Hepatocyte (in vitro differentiated cells): ENCODE measurements around the gene ABCD3.

Experiments used
- EZH2 ChIP-seq: fragments of 200-600 bp; sonication (generic); IDR thresholded peaks from 2 replicates; pipeline ENCODE4 v1.6.1; 2016; ENCODE audit warnings: antibody characterized with exemption, mild to moderate bottlenecking, borderline replicate concordance
- TF ChIP-seq, protein P1 (sequence below): fragments of 200-600 bp; sonication (generic); IDR thresholded peaks from 2 replicates; pipeline ENCODE4 v1.5.1; 2016; ENCODE audit warnings: antibody characterized with exemption, mild to moderate bottlenecking; ENCODE audit not compliant: poor library complexity

GRCh38 chr1:94434365-94435045, 16.3 kb downstream of the ABCD3 start:
- TF ChIP-seq, protein P1, sequence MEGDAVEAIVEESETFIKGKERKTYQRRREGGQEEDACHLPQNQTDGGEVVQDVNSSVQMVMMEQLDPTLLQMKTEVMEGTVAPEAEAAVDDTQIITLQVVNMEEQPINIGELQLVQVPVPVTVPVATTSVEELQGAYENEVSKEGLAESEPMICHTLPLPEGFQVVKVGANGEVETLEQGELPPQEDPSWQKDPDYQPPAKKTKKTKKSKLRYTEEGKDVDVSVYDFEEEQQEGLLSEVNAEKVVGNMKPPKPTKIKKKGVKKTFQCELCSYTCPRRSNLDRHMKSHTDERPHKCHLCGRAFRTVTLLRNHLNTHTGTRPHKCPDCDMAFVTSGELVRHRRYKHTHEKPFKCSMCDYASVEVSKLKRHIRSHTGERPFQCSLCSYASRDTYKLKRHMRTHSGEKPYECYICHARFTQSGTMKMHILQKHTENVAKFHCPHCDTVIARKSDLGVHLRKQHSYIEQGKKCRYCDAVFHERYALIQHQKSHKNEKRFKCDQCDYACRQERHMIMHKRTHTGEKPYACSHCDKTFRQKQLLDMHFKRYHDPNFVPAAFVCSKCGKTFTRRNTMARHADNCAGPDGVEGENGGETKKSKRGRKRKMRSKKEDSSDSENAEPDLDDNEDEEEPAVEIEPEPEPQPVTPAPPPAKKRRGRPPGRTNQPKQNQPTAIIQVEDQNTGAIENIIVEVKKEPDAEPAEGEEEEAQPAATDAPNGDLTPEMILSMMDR = no peak
- TF ChIP-seq EZH2 = no peak
